Transverse colon (tissue), 3 donors: ENCODE measurements around the gene SNX32.

ENCODE experiments used
- POLR2A ChIP-seq: fragments of 450-650 bp; IDR thresholded peaks from one replicate; pipeline ENCODE4 v1.6.1; 2016; ENCODE audit warnings: antibody characterized with exemption, mild to moderate bottlenecking, moderate library complexity
- TF ChIP-seq, protein P1 (sequence below), 5 experiments: fragments of 200-600 bp in 3 of 5; fragments of 450-650 bp in 2 of 5; sonication (generic) in 3 of 5; IDR thresholded peaks; 1 replicate in 2 of 5; 2 replicates in 3 of 5; pipeline ENCODE4 v1.5.1; 2016 to 2017; ENCODE audit warnings: antibody characterized with exemption in 5 of 5, inconsistent platforms in 3 of 5, mild to moderate bottlenecking in 2 of 5, moderate library complexity in 1 of 5

GRCh38 chr11:65868907-65869306 lies 35.1 kb downstream of the SNX32 start:
- TF ChIP-seq POLR2A, result peak; percentile 18
- TF ChIP-seq, protein P1, sequence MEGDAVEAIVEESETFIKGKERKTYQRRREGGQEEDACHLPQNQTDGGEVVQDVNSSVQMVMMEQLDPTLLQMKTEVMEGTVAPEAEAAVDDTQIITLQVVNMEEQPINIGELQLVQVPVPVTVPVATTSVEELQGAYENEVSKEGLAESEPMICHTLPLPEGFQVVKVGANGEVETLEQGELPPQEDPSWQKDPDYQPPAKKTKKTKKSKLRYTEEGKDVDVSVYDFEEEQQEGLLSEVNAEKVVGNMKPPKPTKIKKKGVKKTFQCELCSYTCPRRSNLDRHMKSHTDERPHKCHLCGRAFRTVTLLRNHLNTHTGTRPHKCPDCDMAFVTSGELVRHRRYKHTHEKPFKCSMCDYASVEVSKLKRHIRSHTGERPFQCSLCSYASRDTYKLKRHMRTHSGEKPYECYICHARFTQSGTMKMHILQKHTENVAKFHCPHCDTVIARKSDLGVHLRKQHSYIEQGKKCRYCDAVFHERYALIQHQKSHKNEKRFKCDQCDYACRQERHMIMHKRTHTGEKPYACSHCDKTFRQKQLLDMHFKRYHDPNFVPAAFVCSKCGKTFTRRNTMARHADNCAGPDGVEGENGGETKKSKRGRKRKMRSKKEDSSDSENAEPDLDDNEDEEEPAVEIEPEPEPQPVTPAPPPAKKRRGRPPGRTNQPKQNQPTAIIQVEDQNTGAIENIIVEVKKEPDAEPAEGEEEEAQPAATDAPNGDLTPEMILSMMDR (IDR thresholded peaks at IDR 0.05), result no peak
